Effector CD4-positive, alpha-beta T cell (primary cell): ENCODE results near the gene OR10AD1. TPM values are rescaled to one million over a fixed set of nuclear protein-coding genes. Genes with fewer than 3 reads are reported as not detected.
A peak's percentile ranks its signal among the peaks of the same experiment; 100 is the strongest.
"Not testable (repeated sequence)": the region's sequence is repeated elsewhere in the genome, so short reads cannot be mapped to it uniquely, and the experiment has no call there.

ENCODE experiments used
- DNase-seq: peaks from one replicate; pipeline ENCODE4 v3.0.0-alpha.2; 2020
- total RNA-seq: gene quantifications from one replicate; lab custom pipeline; 2026; lab: John Stamatoyannopoulos, UW

Gene OR10AD1
- not detected for total RNA-seq

- no peak for DNase-seq
Measured at GRCh38 chr12:48203192-48203591, at the start of gene OR10AD1. Gene OR10AD1 (minus strand): TSS chr12:48203292. CDS start chr12:48203292, 0 bp downstream.

DNA sequence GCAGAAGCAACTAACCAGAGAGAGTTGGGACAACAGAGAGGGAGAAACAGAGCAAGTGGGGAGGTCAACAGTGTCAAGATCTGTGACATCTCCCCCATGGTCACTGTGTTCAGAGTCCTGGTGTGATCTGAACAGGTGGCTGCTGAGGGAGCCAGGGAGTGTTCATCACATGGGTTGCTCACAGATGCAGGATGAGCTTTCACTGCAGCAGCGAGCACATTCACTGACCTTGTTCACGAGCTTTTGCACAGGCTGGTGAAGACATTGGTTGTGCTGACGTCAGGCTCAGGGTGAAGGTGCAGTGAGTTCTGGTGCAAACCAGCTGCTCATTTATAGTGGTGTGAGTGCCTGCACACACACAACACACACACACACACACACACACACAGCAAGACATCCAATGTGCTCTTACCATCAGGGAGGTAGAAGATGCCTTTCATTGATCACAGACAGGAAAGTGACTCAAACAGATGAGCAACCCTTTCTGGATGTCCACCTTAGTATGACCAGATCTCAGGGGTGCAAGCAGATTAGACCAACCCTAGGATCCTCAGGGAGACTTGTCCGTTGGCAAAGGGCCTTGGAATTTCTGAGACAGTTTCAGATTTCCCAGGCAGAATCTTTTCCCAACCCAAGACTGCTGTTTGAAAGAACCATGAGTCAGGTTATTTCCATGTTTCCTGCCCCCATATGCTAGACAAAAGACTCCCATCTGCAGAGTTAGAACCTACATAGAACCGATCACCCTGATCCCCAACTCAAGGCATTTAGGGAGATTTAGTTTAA is 44.3 kb upstream of the OR10AD1 start:
- DNase-seq: no peak

DNA sequence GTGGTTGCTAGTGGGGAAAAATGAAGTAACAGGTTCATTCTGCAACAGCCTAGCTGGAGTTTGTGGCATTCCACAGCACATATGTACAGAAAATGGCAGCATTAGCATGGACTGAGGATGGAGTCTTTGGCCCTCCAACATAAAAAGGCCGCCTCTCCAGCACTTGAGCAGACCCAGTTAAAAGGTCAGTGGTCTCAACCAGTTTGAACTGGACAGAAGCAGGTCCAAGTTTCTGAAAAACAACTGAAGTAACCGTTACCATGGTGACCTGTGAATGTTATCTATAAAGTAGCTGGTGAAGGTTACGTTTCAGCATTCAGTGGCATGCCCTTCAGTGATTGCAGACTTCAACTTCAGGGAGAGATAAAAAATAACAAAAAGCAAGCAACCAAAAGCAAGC is 34.1 kb upstream of the OR10AD1 start:
- DNase-seq: no peak

GRCh38 chr12:48235796-48236333 is 32.8 kb upstream of the OR10AD1 start:
- no peak for DNase-seq

DNA sequence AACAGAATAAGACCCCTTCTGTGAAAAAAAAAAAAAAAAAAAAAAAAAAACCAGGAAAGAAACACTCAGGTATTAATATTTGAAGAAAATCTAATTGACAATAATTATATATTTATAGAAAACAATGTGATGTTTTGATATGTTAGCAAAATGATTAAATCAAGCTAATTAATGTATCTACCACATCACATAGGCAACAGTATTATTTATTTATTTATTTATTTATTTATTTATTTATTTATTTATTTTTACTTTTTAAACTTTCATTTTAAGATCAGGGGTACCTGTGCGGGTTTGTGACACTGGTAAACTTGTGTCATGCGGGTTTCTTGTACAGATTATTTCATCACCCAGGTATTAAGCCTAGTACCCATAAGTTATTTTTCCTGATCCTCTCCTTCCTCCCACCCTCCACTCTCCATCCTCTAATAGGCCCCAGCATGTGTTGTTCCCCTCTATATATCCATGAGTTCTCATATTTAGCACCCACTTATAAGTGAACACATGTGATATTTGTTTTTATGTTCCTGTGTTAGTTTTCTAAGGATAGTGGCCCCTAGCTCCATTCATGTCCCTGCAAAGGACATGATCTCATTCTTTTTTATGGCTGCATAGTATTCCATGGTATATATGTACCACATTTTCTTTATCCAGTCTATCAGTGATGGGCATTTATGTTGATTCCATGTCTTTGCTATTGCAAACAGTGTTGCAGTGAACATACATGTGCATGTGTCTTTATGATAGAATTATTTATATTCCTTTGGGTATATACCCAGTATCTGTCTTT is 28.3 kb upstream of the OR10AD1 start:
- DNase-seq: not testable (repeated sequence)

DNA sequence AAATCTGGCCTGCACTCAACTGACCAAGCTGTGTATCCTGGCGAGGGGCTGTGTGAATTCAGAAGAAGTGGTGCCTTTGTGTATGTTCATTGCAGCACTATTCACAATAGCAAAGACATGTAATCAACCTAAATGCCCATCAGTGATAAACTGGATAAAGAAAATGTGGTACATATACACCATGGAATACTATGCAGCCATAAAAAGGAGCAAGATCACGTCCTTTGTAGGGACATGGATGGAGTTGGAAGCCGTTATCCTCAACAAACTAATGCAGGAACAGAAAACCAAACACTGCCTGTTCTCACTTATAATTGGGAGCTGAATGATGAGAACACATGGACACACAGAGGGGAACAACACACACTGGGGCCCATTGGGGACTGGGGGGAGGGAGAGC is 21.4 kb upstream of the OR10AD1 start:
- not testable (repeated sequence) for DNase-seq

DNA sequence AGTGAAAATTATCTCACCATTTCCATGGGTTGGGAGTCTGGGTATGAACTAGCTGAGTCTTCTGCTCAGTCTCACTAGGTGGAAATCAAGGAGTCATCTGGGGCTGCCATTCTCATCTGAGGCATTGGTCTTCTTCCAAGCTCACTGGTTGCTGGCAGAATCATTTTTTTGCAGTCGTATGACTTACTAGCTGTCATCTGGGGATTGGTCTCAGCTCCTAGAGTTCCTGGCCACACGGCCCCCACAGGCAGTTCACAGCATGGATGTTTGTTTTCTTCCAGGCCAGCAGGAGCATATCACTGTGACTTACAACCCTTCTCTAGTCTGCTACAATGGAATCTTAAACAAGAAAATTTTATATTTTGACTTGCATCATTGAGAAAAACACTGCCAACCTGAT is 18.6 kb upstream of the OR10AD1 start:
- no peak for DNase-seq

- no peak for DNase-seq
Measured at GRCh38 chr12:48220701-48221100, 17.6 kb upstream of the OR10AD1 start.

- DNase-seq: no peak
Measured at GRCh38 chr12:48219631-48220030, 16.5 kb upstream of the OR10AD1 start.

GRCh38 chr12:48216785-48217184 is 13.7 kb upstream of the OR10AD1 start:
- no peak for DNase-seq

DNA sequence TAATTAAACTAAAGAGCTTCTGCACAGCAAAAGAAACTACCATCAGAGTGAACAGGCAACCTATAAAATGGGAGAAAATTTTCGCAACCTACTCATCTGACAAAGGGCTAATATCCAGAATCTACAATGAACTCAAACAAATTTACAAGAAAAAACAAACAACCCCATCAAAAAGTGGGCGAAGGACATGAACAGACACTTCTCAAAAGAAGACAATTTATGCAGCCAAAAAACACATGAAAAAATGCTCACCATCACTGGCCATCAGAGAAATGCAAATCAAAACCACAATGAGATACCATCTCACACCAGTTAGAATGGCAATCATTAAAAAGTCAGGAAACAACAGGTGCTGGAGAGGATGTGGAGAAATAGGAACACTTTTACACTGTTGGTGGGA is 6.4 kb upstream of the OR10AD1 start:
- not testable (repeated sequence) for DNase-seq

GRCh38 chr12:48202766-48203165 is 326 bp downstream of the OR10AD1 start:
- DNase-seq: no peak

- DNase-seq: no peak
Measured at GRCh38 chr12:48201516-48201915, 1.6 kb downstream of the OR10AD1 start.

GRCh38 chr12:48201091-48201490 is 2.0 kb downstream of the OR10AD1 start:
- no peak for DNase-seq

DNA sequence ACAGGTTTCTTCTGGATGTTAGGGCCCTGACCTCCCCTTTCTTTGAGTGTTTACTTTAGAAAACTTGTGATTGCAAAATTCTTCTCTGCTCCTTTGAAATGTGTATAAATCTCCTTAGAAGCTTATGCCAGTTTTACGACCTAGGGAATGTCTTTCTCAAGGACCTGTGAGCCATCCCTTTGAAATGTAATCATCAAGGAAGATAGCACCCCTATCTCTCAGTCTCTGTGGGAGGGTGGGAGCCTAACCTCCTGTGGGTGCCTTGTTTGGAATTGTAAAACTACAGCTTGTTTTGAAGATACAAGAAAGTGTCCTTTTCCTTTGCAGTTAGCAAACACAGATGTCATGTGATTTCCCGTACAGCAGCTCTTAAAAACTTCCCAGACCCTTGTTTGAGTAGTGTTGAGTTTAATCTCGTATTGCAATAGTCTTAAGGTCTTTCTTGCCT is 3.3 kb downstream of the OR10AD1 start:
- no peak for DNase-seq

DNA sequence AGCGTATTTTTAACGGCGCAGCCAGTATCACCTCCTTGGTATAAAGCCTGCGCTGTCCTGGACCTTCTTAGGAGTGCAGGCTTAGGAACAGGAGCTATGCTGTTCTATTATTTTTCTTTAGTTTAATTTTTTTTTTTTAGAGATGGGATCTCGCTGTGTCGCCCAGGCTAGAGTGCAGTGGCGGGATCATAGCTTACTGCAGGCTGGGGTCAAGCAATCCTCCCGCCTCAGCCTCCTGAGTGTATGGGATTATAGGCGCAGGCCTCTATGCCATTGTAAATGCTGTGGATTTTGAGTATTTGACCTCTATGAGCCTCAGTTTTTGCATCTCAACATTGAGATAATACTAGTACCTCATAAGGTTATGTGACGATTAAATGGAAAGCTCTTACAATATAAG is 4.1 kb downstream of the OR10AD1 start:
- DNase-seq: no peak

DNA sequence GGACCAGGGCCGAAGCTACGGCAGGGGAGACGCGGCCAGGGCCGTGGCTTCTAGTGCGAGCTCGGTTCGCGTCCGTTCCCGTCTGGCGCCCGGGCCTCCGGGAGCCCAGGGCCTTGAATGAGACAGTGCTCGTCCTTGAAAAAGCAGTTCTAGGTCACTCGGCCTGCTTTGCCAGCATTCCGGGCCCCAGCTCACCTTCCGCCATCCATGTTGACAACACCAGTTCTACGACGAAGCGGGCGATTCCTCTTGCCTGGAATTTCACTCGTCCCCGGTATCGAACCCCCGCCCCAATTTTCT is 4.5 kb downstream of the OR10AD1 start:
- DNase-seq: peak; percentile 8

DNA sequence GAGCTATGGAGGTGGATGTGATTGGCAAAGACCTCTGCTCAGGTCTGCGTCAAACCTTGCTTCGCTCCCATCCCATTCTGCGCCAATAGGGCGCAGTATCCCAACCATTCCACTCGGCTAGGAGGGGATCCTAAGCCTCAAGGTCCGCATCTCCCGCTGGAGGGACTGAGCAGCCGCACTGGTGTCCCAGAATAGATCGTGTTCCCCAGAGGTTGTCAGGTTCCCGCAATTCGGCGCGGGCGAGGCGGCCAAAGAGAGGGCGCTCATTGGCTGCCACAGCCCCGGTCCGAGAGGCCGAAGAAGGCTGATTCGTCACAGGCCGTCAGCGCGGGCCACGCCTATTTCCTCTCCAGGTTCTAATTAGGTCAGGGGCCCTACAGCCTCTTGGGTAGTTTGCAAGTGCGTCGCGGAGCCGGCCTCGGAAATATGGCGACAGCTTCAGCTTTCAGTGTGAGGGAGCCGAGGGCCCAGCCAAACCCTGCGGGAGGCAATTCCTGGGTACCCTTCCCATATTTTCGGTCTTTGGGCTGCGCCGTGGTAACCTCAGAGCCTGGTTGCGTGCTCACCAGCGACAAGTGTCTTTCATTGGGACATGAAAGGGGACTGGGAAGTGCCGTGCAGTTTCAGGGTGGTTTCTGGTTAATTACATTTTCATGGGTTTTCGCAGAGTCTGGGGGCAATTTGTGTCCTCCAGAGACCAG is 5.0 kb downstream of the OR10AD1 start:
- peak; percentile 82 for DNase-seq

- peak; percentile 8 for DNase-seq
Measured at GRCh38 chr12:48197549-48197970, 5.5 kb downstream of the OR10AD1 start.

GRCh38 chr12:48194799-48195201 is 8.3 kb downstream of the OR10AD1 start:
- DNase-seq: no peak

DNA sequence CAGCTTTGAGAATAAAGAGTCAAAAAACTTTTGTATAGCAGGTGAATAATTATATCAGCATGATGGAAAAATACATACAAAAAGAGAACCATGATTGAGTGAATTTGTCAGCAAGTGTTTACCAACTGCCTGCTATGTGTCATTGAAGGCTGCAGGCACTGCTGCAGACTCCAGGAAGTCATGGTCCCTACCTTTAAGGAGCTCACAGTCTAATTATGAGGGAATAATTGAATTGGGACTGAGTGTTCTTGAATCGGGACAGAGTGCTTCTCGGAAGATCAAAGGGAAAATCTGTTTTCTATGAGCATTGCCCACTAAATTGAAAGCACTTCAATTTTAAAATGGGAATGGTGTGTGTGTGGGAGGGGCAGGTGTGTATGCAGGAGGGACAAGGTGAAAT is 9.5 kb downstream of the OR10AD1 start:
- no peak for DNase-seq

- DNase-seq: no peak
Measured at GRCh38 chr12:48192861-48193260, 10.2 kb downstream of the OR10AD1 start.

DNA sequence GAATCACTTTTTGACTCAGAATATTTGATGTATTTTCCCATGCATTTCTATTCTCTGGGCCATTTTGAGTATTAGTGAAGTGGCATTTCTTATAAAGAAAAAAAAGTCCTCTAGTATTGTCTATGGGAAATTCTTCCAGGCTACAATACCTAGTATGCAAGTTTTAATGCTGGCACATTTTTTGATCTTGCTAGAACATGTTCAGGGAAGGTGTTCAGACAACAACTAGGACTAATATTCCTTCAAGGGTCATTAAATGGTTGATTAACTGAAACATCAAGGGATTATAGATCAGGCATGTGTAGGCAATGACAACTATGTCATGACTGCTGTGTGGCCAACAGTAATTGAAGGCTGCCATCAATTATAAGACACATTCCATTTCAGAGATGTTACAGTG is 12.0 kb downstream of the OR10AD1 start:
- no peak for DNase-seq
